Karpas-422 (cell line): Measurements from ENCODE around the gene CHRNG. TPM values are rescaled to one million over a fixed set of nuclear protein-coding genes. Genes with fewer than 3 reads are reported as not detected.

Experiments
- DNase-seq: peaks from one replicate; pipeline ENCODE4 v3.0.0-alpha.2; 2015
- H2AFZ ChIP-seq: fragments of 200-600 bp; sonication (generic); 2 replicates; pipeline ENCODE4 v1.6.1; 2014; ENCODE audit warnings: antibody characterized with exemption, low read length, mixed read lengths
- H3K27ac ChIP-seq: fragments of 200-600 bp; sonication (generic); 2 replicates; pipeline ENCODE4 v1.5.1; 2014; ENCODE audit warnings: mild to moderate bottlenecking, low read length, moderate library complexity
- H3K27me3 ChIP-seq: fragments of 200-600 bp; sonication (generic); 2 replicates; pipeline ENCODE4 v1.6.1; 2014; ENCODE audit warnings: low read length, mixed read lengths
- H3K36me3 ChIP-seq: fragments of 200-600 bp; sonication (generic); 2 replicates; pipeline ENCODE4 v1.6.1; 2014; ENCODE audit warnings: low read length, mixed read lengths; ENCODE audit not compliant: insufficient read depth
- H3K4me1 ChIP-seq: fragments of 200-600 bp; sonication (generic); 2 replicates; pipeline ENCODE4 v1.6.1; 2014; ENCODE audit warnings: mild to moderate bottlenecking, low read length, mixed read lengths
- H3K4me2 ChIP-seq: fragments of 200-600 bp; sonication (generic); 2 replicates; pipeline ENCODE4 v1.6.1; 2014; ENCODE audit warnings: low read length, low read depth, mild to moderate bottlenecking; ENCODE audit not compliant: poor library complexity, severe bottlenecking
- H3K4me3 ChIP-seq: fragments of 200-600 bp; sonication (generic); 2 replicates; pipeline ENCODE4 v1.5.1; 2014; ENCODE audit warnings: mild to moderate bottlenecking, antibody characterized with exemption, low read length, mixed read lengths
- H3K79me2 ChIP-seq: fragments of 200-600 bp; sonication (generic); 2 replicates; pipeline ENCODE4 v1.6.1; 2014; ENCODE audit warnings: mild to moderate bottlenecking, low read length, mixed read lengths
- H3K9ac ChIP-seq: fragments of 200-600 bp; sonication (generic); 2 replicates; pipeline ENCODE4 v1.6.0; 2014; ENCODE audit warnings: low read length
- H3K9me2 ChIP-seq: fragments of 200-600 bp; sonication (generic), shearing (Covaris generic); replicated peaks from 2 replicates; pipeline ENCODE4 v1.6.0; 2014; ENCODE audit warnings: mild to moderate bottlenecking, low read length, moderate library complexity; ENCODE audit not compliant: insufficient read depth
- H3K9me3 ChIP-seq: fragments of 300-700, 200-600 bp; sonication (generic); 2 replicates; pipeline ENCODE4 v1.6.1; 2014; ENCODE audit warnings: low read length, mixed read lengths
- H4K20me1 ChIP-seq: fragments of 200-600 bp; sonication (generic); 2 replicates; pipeline ENCODE4 v1.6.1; 2014; ENCODE audit warnings: mild to moderate bottlenecking, antibody characterized with exemption, low read length, low read depth; ENCODE audit not compliant: insufficient read depth
- total RNA-seq: library from RNA; depleted of rRNA; stranded (reverse); fragments of >200 nt; shearing (Covaris generic); gene quantifications from 2 replicates; pipeline ENCODE4 v1.2.3, GENCODE V29; 2014; ENCODE audit warnings: low replicate concordance; rRNA removed

The CHRNG gene
- total RNA-seq, 1 experiment from 2014 or later: not detected

DNA sequence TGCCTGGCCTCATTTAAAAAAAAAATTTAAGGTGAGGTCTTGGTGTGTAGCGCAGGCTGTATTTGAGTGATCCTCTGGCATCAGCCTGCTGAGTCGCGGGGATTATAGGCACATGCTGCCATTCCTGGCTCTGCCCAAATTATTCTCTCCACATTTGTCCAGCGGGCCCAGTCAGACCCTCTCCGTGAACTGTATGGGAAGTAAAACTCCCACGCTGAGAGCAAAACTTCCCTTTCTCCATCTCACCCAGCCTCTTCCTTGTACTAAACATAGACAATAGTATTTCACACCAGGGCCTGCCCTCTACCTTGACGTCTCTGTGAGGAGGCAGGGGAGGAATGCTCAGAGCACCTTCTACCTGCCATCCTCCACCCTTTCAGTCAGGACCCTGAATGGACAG is 48.0 kb downstream of the CHRNG start:
- H3K4me3 ChIP-seq: no peak overlapping the region

DNA sequence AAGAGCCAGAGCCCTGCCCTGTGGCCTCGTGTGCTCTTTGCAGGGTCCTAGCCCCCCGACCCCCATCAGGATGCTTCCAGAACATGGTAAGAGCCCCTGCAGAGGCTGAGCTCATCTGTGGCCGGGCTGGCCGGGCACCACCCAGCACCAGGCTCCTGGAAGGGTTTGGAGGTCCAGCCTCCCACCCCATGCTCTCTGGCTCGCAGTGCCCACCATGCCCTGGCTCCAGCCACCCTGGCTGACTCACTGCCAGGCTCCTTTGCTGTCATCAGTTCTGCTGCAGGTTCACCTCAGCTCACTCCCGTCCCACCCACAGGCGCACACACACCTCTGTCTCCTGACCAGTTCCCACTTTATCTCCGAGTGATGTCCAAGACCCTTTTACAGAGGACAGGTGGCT is 48.5 kb downstream of the CHRNG start:
- H3K4me2 ChIP-seq: no peak overlapping the region
- H3K27me3 ChIP-seq: no peaks in the 10 kb centered on the region
- no peaks in the 10 kb centered on the region for H3K79me2 ChIP-seq
- no peak for DNase-seq
- H3K9me2 ChIP-seq: no peaks in the 10 kb centered on the region
- no peak overlapping the region for H3K27ac ChIP-seq
- H2AFZ ChIP-seq: no peak overlapping the region
- no peak overlapping the region for H3K4me3 ChIP-seq
- no peak overlapping the region for H3K9ac ChIP-seq
- H3K4me1 ChIP-seq: no peaks in the 10 kb centered on the region
- no peaks in the 10 kb centered on the region for H3K36me3 ChIP-seq
- H3K9me3 ChIP-seq: no peaks in the 10 kb centered on the region
- H4K20me1 ChIP-seq: no peaks in the 10 kb centered on the region

More for the DNA sequence above, 48.0 kb downstream of the CHRNG start:
- H2AFZ ChIP-seq: no peak overlapping the region
- no peaks in the 10 kb centered on the region for H3K9me2 ChIP-seq
- H3K4me1 ChIP-seq: no peaks in the 10 kb centered on the region
- no peaks in the 10 kb centered on the region for H4K20me1 ChIP-seq
- DNase-seq: no peak
- no peak overlapping the region for H3K4me2 ChIP-seq
- no peaks in the 10 kb centered on the region for H3K36me3 ChIP-seq
- no peaks in the 10 kb centered on the region for H3K27me3 ChIP-seq
- H3K79me2 ChIP-seq: no peaks in the 10 kb centered on the region
- H3K27ac ChIP-seq: no peak overlapping the region
- H3K9me3 ChIP-seq: no peaks in the 10 kb centered on the region
- H3K9ac ChIP-seq: no peak overlapping the region

DNA sequence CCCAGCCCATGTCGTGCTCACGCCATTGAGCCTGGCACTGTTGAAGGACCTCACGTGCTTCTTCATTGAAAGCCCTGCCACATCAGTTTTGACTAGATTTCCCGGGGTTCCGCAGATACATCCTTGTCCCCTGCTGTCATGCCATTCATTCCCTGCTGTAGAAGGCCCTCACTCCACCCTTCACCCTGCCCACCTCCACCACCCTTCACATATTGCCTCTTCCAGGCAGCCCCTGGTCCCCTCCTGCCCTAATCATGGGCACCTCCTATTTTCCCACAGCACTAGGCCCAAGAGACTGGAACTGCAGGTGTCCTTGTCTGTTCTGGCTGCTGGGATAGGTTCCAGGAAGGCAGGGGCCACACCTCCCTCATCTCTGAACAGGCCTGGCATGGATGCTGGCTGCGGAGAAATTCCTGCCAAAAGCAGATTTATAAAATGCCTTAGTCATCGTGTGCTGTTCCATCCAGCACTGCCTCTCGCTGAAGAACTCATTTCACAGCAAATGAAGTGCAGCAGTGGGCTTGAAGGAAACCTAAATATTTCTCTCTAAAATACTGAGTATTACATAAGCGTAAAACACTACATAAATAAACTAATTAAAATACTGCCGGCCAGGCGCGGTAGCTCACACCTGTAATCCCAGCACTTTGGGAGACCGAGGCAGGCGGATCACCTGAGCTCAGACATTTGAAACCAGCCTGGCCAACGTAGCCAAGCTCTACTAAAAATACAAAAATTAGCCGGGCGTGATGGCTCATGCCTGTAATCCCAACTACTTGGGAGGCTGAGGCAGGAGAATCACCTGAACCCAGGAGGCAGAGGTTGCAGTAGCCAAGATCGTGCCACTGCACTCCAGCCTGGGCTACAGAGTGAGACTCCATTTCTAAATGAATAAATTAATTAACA is 49.4 kb downstream of the CHRNG start:
- Histone ChIP-seq H3K9me2 (no peaks in the 10 kb centered on the region), H3K27me3 (no peaks in the 10 kb centered on the region), H2AFZ (no peak overlapping the region), H3K4me2 (no peak overlapping the region), H3K79me2 (no peaks in the 10 kb centered on the region), H3K9me3 (no peaks in the 10 kb centered on the region), H4K20me1 (no peaks in the 10 kb centered on the region), H3K4me1 (no peaks in the 10 kb centered on the region), H3K27ac (no peak overlapping the region), H3K36me3 (no peaks in the 10 kb centered on the region), H3K4me3 (no peak overlapping the region), H3K9ac (no peak overlapping the region)
- DNase-seq: no peak

DNA sequence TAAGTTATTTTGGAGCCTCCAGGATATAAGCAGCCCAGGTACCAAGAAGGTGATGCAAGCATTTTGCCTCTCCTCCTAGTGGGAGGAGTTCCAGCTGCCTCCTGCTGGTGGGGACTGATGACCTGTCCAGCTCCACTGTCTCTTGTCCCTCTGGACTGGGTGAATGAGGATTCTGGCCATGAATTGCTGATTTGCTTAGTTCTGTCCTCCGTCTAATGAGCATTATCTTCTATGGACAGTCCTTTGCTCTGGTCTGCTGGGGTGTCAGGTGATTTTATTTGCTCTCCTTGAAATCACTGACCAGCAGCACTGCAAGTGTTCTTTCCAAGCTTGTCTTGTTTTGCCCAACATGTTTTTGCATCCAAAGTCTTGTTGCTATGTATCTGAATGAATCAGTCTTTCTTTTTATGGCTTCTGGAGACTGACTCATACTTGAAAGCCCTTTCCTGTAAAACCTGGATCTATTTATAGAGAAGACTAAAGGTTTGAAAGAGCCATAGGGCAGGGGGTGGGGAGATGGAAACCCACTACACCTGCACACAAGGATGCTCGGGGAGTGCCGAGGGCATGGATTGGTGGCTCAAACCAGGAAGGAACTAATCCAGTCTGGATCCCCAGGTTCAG is 53.4 kb downstream of the CHRNG start:
- no peak overlapping the region for H2AFZ ChIP-seq
- no peak overlapping the region for H3K4me2 ChIP-seq

DNA sequence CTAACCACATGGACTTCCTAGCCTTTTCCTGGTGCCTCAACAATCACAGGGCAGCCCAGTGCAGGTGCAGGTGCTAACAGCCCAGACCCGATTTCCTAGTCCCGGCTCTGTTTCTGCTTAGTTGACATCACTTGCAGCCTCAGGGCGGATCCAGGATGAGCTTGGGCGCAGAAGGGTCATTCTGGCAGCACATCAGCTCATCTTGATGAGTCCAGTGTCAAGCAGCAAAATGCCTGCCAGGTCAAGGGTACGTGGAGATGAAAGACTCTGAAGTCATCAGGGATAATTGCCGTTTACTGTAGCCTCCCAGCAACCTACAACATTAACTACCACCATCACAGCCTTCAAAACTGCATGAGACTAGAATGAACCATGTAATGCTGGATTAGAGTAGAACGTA is 54.5 kb downstream of the CHRNG start:
- no peak overlapping the region for H3K27ac ChIP-seq
- H3K36me3 ChIP-seq: no peaks in the 10 kb centered on the region
- H3K9me2 ChIP-seq: no peaks in the 10 kb centered on the region
- no peaks in the 10 kb centered on the region for H3K4me1 ChIP-seq
- H2AFZ ChIP-seq: no peak overlapping the region
- H3K4me3 ChIP-seq: no peak overlapping the region
- no peaks in the 10 kb centered on the region for H3K79me2 ChIP-seq
- no peaks in the 10 kb centered on the region for H4K20me1 ChIP-seq
- no peaks in the 10 kb centered on the region for H3K27me3 ChIP-seq
- no peak overlapping the region for H3K9ac ChIP-seq
- no peak overlapping the region for H3K4me2 ChIP-seq
- H3K9me3 ChIP-seq: no peaks in the 10 kb centered on the region
- no peak for DNase-seq

More for the DNA sequence above, 53.4 kb downstream of the CHRNG start:
- H3K4me3 ChIP-seq: no peak overlapping the region
- no peaks in the 10 kb centered on the region for H3K79me2 ChIP-seq
- no peak overlapping the region for H3K27ac ChIP-seq
- DNase-seq: no peak
- H3K9me3 ChIP-seq: no peaks in the 10 kb centered on the region
- no peaks in the 10 kb centered on the region for H4K20me1 ChIP-seq
- H3K4me1 ChIP-seq: no peaks in the 10 kb centered on the region
- H3K9me2 ChIP-seq: no peaks in the 10 kb centered on the region
- H3K36me3 ChIP-seq: no peaks in the 10 kb centered on the region
- no peak overlapping the region for H3K9ac ChIP-seq
- H3K27me3 ChIP-seq: no peaks in the 10 kb centered on the region

Other genes starting within 250 kb of the CHRNG start
- gene ALPP, start 160.9 kb upstream of the CHRNG start, total RNA-seq: not detected in 2 replicates
- gene ALPG, start 132.8 kb upstream of the CHRNG start, total RNA-seq: not detected in 2 replicates
- gene ALPI, start 83.5 kb upstream of the CHRNG start, total RNA-seq: not detected in 2 replicates
- gene ECEL1, start 51.9 kb upstream of the CHRNG start, total RNA-seq: not detected in 2 replicates
- not detected in 2 replicates for gene PRSS56, start 19.3 kb upstream of the CHRNG start, total RNA-seq
- gene CHRND, start 13.5 kb upstream of the CHRNG start, total RNA-seq: not detected in 2 replicates
- gene TIGD1, start 10.9 kb downstream of the CHRNG start, total RNA-seq: 14.9 and 20.6 TPM in 2 replicates
- 53.0 and 58.2 TPM in 2 replicates for gene EIF4E2, start 11.0 kb downstream of the CHRNG start, total RNA-seq
- gene EFHD1, start 93.9 kb downstream of the CHRNG start, total RNA-seq: not detected in 2 replicates
- gene GIGYF2, start 157.6 kb downstream of the CHRNG start, total RNA-seq: 51.5 and 59.6 TPM in 2 replicates
- 3.8 TPM in 1 of 2 replicates, not detected in the other for gene KCNJ13, start 236.9 kb downstream of the CHRNG start, total RNA-seq